ENCODE measurements around the gene HTR1E.
"Not testable (repeated sequence)": the region's sequence is repeated elsewhere in the genome, so short reads cannot be mapped to it uniquely, and the experiment has no call there.

HTR1E gene

GRCh38 chr6:86978251-86978650 lies 40.9 kb downstream of the HTR1E start:
- DNase-seq (ENCODE audit: low spot score): no peak

- no peak for DNase-seq (ENCODE audit: low spot score)
Observed at GRCh38 chr6:87001494-87001893, 64.2 kb downstream of the HTR1E start.

- DNase-seq (ENCODE audit: low spot score): not testable (repeated sequence)
Observed at GRCh38 chr6:87002391-87002790, 65.1 kb downstream of the HTR1E start.

- not testable (repeated sequence) for DNase-seq (ENCODE audit: low spot score)
Observed at GRCh38 chr6:87006541-87006940, 69.2 kb downstream of the HTR1E start.

GRCh38 chr6:87009581-87009980 lies 72.3 kb downstream of the HTR1E start:
- not testable (repeated sequence) for DNase-seq (ENCODE audit: low spot score)

GRCh38 chr6:87012035-87012434 lies 74.7 kb downstream of the HTR1E start:
- DNase-seq (ENCODE audit: low spot score): no peak

GRCh38 chr6:87012743-87013142 lies 75.4 kb downstream of the HTR1E start:
- DNase-seq (ENCODE audit: low spot score): no peak

GRCh38 chr6:87016772-87017171 lies 79.4 kb downstream of the HTR1E start:
- DNase-seq (ENCODE audit: low spot score): no peak

- DNase-seq (ENCODE audit: low spot score): no peak
Observed at GRCh38 chr6:87027021-87027420, 89.7 kb downstream of the HTR1E start.

- DNase-seq (ENCODE audit: low spot score): peak; percentile 14
Observed at GRCh38 chr6:87029711-87030314, 92.5 kb downstream of the HTR1E start.

GRCh38 chr6:87040729-87041128 lies 103.4 kb downstream of the HTR1E start:
- no peak for DNase-seq (ENCODE audit: low spot score)

GRCh38 chr6:87045521-87046075 lies 108.3 kb downstream of the HTR1E start:
- DNase-seq (ENCODE audit: low spot score): no peak

- no peak for DNase-seq (ENCODE audit: low spot score)
Observed at GRCh38 chr6:87049779-87050178, 112.5 kb downstream of the HTR1E start.

GRCh38 chr6:87053312-87053711 lies 116.0 kb downstream of the HTR1E start:
- DNase-seq (ENCODE audit: low spot score): no peak

GRCh38 chr6:87054143-87054833 lies 117.0 kb downstream of the HTR1E start:
- no peak for DNase-seq (ENCODE audit: low spot score)

- DNase-seq (ENCODE audit: low spot score): no peak
Observed at GRCh38 chr6:87059943-87060342, 122.6 kb downstream of the HTR1E start.

- DNase-seq (ENCODE audit: low spot score): no peak
Observed at GRCh38 chr6:87065117-87065516, 127.8 kb downstream of the HTR1E start.

All from hepatic stellate cell (primary cell).